IPS-15b (cell line): ENCODE results near the gene RDH12.

Source experiments
- H3K27me3 ChIP-seq: one replicate; pipeline ENCODE4 v1.6.1; 2013; ENCODE audit warnings: low read length; ENCODE audit not compliant: control insufficient read depth, insufficient read depth
- H3K36me3 ChIP-seq: one replicate; pipeline ENCODE4 v1.6.1; 2013; ENCODE audit warnings: low read length; ENCODE audit not compliant: control insufficient read depth, insufficient read depth
- H3K4me1 ChIP-seq: one replicate; pipeline ENCODE4 v1.6.1; 2013; ENCODE audit warnings: mild to moderate bottlenecking, low read length; ENCODE audit not compliant: control insufficient read depth, insufficient read depth
- H3K4me3 ChIP-seq: one replicate; pipeline ENCODE4 v1.5.1; 2013; ENCODE audit warnings: low read depth, low read length
- H3K9ac ChIP-seq: one replicate; pipeline ENCODE4 v1.6.1; 2013; ENCODE audit warnings: low read depth, mild to moderate bottlenecking, low read length
- H3K9me3 ChIP-seq: one replicate; pipeline ENCODE4 v1.6.1; 2013; ENCODE audit warnings: mild to moderate bottlenecking, low read length; ENCODE audit not compliant: control insufficient read depth, insufficient read depth

Gene RDH12

GRCh38 chr14:67729072-67729885 is 27.6 kb downstream of the RDH12 start:
- Histone ChIP-seq H3K9me3 (no peaks in the 10 kb centered on the region), H3K9ac (peak overlapping the region; percentile 48), H3K4me3 (peak overlapping the region; percentile 1), H3K4me1 (peaks cover 18% of the 10 kb centered on the region), H3K27me3 (no peaks in the 10 kb centered on the region), H3K36me3 (no peaks in the 10 kb centered on the region)

GRCh38 chr14:67733616-67734015 is 31.9 kb downstream of the RDH12 start:
- Histone ChIP-seq H3K36me3 (no peaks in the 10 kb centered on the region), H3K9ac (no peak overlapping the region), H3K4me1 (peaks cover 11% of the 10 kb centered on the region), H3K27me3 (no peaks in the 10 kb centered on the region), H3K9me3 (no peaks in the 10 kb centered on the region), H3K4me3 (no peak overlapping the region)

- Histone ChIP-seq H3K36me3 (no peaks in the 10 kb centered on the region), H3K27me3 (no peaks in the 10 kb centered on the region)
These were observed 33.0 kb downstream of the RDH12 start for GRCh38 chr14:67734675-67735074.

GRCh38 chr14:67735336-67736147 is 33.9 kb downstream of the RDH12 start:
- no peaks in the 10 kb centered on the region for H3K9me3 ChIP-seq
- no peaks in the 10 kb centered on the region for H3K27me3 ChIP-seq
- no peak overlapping the region for H3K4me3 ChIP-seq
- H3K4me1 ChIP-seq: no peaks in the 10 kb centered on the region
- H3K9ac ChIP-seq: no peak overlapping the region
- H3K36me3 ChIP-seq: no peaks in the 10 kb centered on the region

More at GRCh38 chr14:67734675-67735074, 33.0 kb downstream of the RDH12 start:
- Histone ChIP-seq H3K9ac (no peak overlapping the region), H3K4me1 (peaks cover 4% of the 10 kb centered on the region), H3K9me3 (no peaks in the 10 kb centered on the region), H3K4me3 (no peak overlapping the region)

DNA sequence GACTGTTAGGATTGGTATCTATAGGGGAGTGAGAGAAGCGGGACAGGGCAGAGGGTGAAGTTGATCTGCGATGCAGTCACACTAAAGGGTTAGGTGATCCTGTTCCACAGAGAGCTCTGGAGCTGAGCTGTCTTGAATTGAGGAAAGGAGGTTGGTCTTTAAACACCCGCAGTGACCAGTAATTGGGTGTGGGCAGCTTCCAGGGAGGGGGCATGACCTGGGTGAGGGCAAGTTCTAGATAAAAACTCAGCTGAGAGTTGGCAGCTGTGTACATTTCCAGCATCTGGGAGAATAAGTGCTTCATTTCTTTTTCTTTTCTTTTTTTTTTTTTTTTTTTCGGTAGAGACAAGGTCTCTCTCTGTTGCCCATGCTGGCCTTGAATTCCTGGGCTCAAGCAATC is 35.1 kb downstream of the RDH12 start:
- no peaks in the 10 kb centered on the region for H3K27me3 ChIP-seq
- H3K36me3 ChIP-seq: no peaks in the 10 kb centered on the region
- H3K4me1 ChIP-seq: no peaks in the 10 kb centered on the region
- no peaks in the 10 kb centered on the region for H3K9me3 ChIP-seq
- no peak overlapping the region for H3K9ac ChIP-seq
- H3K4me3 ChIP-seq: no peak overlapping the region

- H3K27me3 ChIP-seq: no peaks in the 10 kb centered on the region
- no peaks in the 10 kb centered on the region for H3K9me3 ChIP-seq
- no peaks in the 10 kb centered on the region for H3K36me3 ChIP-seq
- no peak overlapping the region for H3K4me3 ChIP-seq
- H3K4me1 ChIP-seq: no peaks in the 10 kb centered on the region
- no peak overlapping the region for H3K9ac ChIP-seq
These were observed 37.2 kb downstream of the RDH12 start for GRCh38 chr14:67738740-67739504.

DNA sequence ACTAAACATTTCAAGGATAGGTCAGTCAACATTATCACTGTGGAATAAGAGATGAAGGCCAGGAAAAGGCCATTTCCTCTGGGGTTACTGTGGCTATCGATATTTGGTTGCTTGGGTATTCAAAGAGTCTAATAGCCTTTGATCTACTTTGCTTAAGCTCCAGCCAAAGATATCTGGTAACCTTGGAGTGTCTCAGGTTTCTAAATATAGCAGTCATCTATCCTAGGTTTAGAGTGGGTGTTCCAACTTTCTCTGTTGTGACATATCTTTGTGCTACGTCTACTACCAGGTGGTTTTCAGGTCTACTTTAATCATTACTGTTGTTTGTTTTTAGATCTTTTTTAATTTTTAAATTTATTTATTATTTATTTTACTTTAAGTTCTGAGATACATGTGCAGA is 42.4 kb downstream of the RDH12 start:
- no peaks in the 10 kb centered on the region for H3K4me1 ChIP-seq
- no peak overlapping the region for H3K9ac ChIP-seq
- no peak overlapping the region for H3K4me3 ChIP-seq
- peaks cover 6% of the 10 kb centered on the region for H3K36me3 ChIP-seq
- H3K27me3 ChIP-seq: no peaks in the 10 kb centered on the region
- no peaks in the 10 kb centered on the region for H3K9me3 ChIP-seq

DNA sequence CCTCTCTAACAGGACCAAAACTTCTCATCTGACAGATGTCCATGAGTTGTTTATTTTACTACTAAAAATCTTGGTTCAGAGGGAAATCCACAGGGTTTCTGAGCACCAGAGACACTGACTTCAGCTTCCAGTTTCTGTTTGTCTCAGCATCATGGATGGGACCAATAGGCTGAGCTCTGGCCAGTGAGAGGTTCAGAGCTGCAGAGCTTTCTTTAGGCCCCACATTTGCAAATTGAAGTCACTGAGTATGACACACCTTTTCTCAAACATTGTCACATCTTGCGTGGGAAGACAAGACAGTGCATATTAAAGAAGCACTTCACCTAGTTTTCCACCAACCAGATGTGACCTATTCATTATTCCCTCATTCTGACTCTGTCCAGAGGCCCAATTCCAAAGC is 45.2 kb downstream of the RDH12 start:
- no peaks in the 10 kb centered on the region for H3K4me1 ChIP-seq
- H3K27me3 ChIP-seq: no peaks in the 10 kb centered on the region
- no peaks in the 10 kb centered on the region for H3K9me3 ChIP-seq
- H3K9ac ChIP-seq: no peak overlapping the region
- H3K36me3 ChIP-seq: peaks cover 20% of the 10 kb centered on the region
- H3K4me3 ChIP-seq: no peak overlapping the region

GRCh38 chr14:67748312-67748711 is 46.6 kb downstream of the RDH12 start:
- Histone ChIP-seq H3K9ac (no peak overlapping the region), H3K4me1 (no peaks in the 10 kb centered on the region), H3K4me3 (no peak overlapping the region), H3K36me3 (peaks cover 33% of the 10 kb centered on the region), H3K9me3 (no peaks in the 10 kb centered on the region), H3K27me3 (no peaks in the 10 kb centered on the region)

DNA sequence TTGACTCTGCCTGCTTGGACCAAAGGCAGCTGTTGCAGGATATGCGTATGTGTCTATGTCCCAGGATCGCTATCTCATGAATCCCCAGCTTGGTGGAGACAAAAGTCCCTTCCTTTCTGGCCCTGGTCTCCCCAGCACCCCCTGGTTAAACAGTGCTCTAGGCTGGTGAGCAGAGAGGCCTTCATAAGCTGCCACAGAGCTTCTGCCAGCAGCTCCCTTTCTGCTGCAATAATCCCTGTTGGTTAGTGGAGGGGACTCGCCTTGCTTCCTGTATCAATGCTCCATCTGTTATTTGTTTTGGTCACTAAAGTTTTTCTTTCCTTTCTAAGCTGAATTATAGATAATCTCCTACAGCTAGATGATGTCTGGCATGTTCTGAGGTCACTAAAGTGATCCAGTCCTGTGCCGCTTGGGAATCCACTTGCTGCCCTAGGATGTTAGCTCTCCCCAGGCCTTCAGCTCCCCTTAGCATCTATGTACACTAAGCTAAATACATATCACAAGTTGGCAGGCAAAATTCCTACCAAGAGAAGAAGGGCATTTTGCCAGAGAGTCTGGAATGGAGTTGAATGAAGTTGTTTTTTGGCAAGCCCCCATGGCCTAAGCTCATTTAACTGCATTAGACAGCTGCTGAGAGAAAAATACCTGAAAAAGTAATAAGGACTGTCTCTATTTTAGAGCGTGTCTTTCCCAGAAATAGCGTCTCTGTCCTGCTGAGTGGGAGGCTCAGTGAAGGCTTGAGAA is 47.8 kb downstream of the RDH12 start:
- peaks cover 39% of the 10 kb centered on the region for H3K36me3 ChIP-seq

GRCh38 chr14:67756496-67756895 is 54.8 kb downstream of the RDH12 start:
- Histone ChIP-seq H3K4me1 (no peaks in the 10 kb centered on the region), H3K9ac (no peak overlapping the region), H3K4me3 (no peak overlapping the region), H3K27me3 (no peaks in the 10 kb centered on the region), H3K9me3 (no peaks in the 10 kb centered on the region), H3K36me3 (peaks cover 25% of the 10 kb centered on the region)

More for the DNA sequence above, 47.8 kb downstream of the RDH12 start:
- no peaks in the 10 kb centered on the region for H3K4me1 ChIP-seq
- no peak overlapping the region for H3K4me3 ChIP-seq
- no peaks in the 10 kb centered on the region for H3K9me3 ChIP-seq
- no peaks in the 10 kb centered on the region for H3K27me3 ChIP-seq
- no peak overlapping the region for H3K9ac ChIP-seq
